GM12878 (cell line): ENCODE results near the gene XPO1. TPM values are rescaled to one million over a fixed set of nuclear protein-coding genes. Genes with fewer than 3 reads are reported as not detected.
A peak's percentile ranks its signal among the peaks of the same experiment; 100 is the strongest.

Experiments used
- CREB1 ChIP-seq: IDR thresholded peaks from 2 replicates; pipeline ENCODE4 v1.6.1; 2012; ENCODE audit warnings: low read depth, mild to moderate bottlenecking, inconsistent platforms
- FOS ChIP-seq: IDR thresholded peaks from 3 replicates; pipeline ENCODE4 v1.6.1; 2011; ENCODE audit warnings: borderline replicate concordance; ENCODE audit not compliant: insufficient read length; ENCODE audit errors: extremely low read depth
- HDGF ChIP-seq: fragments of 450-650 bp; IDR thresholded peaks from 2 replicates; pipeline ENCODE4 v1.6.1; 2016; ENCODE audit warnings: antibody characterized with exemption
- MEF2A ChIP-seq: IDR thresholded peaks from 2 replicates; pipeline ENCODE4 v1.6.1; 2011; ENCODE audit warnings: low read depth, mild to moderate bottlenecking, low read length, moderate library complexity; ENCODE audit not compliant: insufficient read depth
- MEF2B ChIP-seq: fragments of 450-650 bp; IDR thresholded peaks from 2 replicates; pipeline ENCODE4 v1.6.1; 2018; ENCODE audit warnings: mild to moderate bottlenecking, moderate library complexity; ENCODE audit not compliant: partially characterized antibody, poor library complexity, severe bottlenecking
- MTA2 ChIP-seq: fragments of 450-650 bp; IDR thresholded peaks from 2 replicates; pipeline ENCODE4 v1.6.1; 2016; ENCODE audit warnings: low read depth, mild to moderate bottlenecking, moderate library complexity
- NBN ChIP-seq: fragments of 450-650 bp; IDR thresholded peaks from 2 replicates; pipeline ENCODE4 v1.6.1; 2016
- NKRF ChIP-seq: fragments of 450-650 bp; conservative IDR thresholded peaks from 2 replicates; pipeline ENCODE4 v1.6.1; 2017; ENCODE audit warnings: mild to moderate bottlenecking, moderate library complexity
- PML ChIP-seq: IDR thresholded peaks from 2 replicates; pipeline ENCODE4 v1.6.1; 2012; ENCODE audit warnings: low read length, inconsistent platforms
- POLR2AphosphoS2 ChIP-seq: IDR thresholded peaks from 2 replicates; pipeline ENCODE4 v1.6.1; 2011; ENCODE audit warnings: low read depth, mild to moderate bottlenecking, low read length, improper control_type of control experiment, moderate library complexity
- RBBP5 ChIP-seq: fragments of 200-600 bp; sonication (generic); conservative IDR thresholded peaks from 2 replicates; pipeline ENCODE4 v1.6.1; 2016
- SIX5 ChIP-seq: IDR thresholded peaks from 2 replicates; pipeline ENCODE4 v1.6.1; 2011; ENCODE audit warnings: mild to moderate bottlenecking, low read depth, low read length, moderate library complexity; ENCODE audit not compliant: severe bottlenecking
- SKIL ChIP-seq: fragments of 450-650 bp; IDR thresholded peaks from 2 replicates; pipeline ENCODE4 v1.6.1; 2017; ENCODE audit warnings: mild to moderate bottlenecking, low read depth, inconsistent platforms; ENCODE audit not compliant: poor library complexity, severe bottlenecking
- SREBF1 ChIP-seq: IDR thresholded peaks from 2 replicates; pipeline ENCODE4 v1.6.1; 2012; ENCODE audit warnings: mild to moderate bottlenecking, low read length
- SUZ12 ChIP-seq: fragments of 200-600 bp; sonication (generic); IDR thresholded peaks from one replicate; pipeline ENCODE4 v1.6.1; 2018; ENCODE audit warnings: antibody characterized with exemption, mild to moderate bottlenecking; ENCODE audit not compliant: unreplicated experiment
- TCF3 ChIP-seq: IDR thresholded peaks from 2 replicates; pipeline ENCODE4 v1.6.1; 2012; ENCODE audit warnings: low read depth, mild to moderate bottlenecking, low read length, borderline replicate concordance; ENCODE audit not compliant: insufficient read depth
- ZBTB40 ChIP-seq: fragments of 450-650 bp; IDR thresholded peaks from 2 replicates; pipeline ENCODE4 v1.6.1; 2016; ENCODE audit warnings: mild to moderate bottlenecking, moderate library complexity, borderline replicate concordance
- ZNF622 ChIP-seq: fragments of 450-650 bp; IDR thresholded peaks from 2 replicates; pipeline ENCODE4 v1.6.1; 2017; ENCODE audit warnings: mild to moderate bottlenecking, inconsistent platforms
- ZSCAN29 ChIP-seq: fragments of 450-650 bp; IDR thresholded peaks from 2 replicates; pipeline ENCODE4 v1.6.1; 2017; ENCODE audit warnings: mild to moderate bottlenecking, moderate library complexity
- polyA plus RNA-seq, 11 experiments: library from polyadenylated mRNA; depleted of rRNA in 4 of 11; unstranded in 6 of 11; stranded (reverse) in 5 of 11; fragments of >200 nt; fragmentation: Nextera tagmentation in 4 of 11; fragmentation: Illumina TruSeq in 1 of 11; extraction: Ambion mirVana in 4 of 11; extraction: Trizol in 1 of 11; gene quantifications; 1 replicate in 1 of 11; 2 replicates in 10 of 11; pipeline versions ENCODE4 v1.2.1 to v1.2.3, GENCODE V29; 2011 to 2016; ENCODE audit warnings: inconsistent platforms in 2 of 11, missing spikeins in 2 of 11, low read depth in 1 of 11
- total RNA-seq, 4 experiments: library from RNA; depleted of rRNA in 3 of 4; stranded (reverse); fragments of >200 nt in 3 of 4; fragmentation: Illumina TruSeq in 1 of 4; extraction: Trizol in 1 of 4; gene quantifications; 2 replicates each; pipeline versions ENCODE4 v1.2.1 to v1.2.3, GENCODE V29; 2013 to 2021
- TF ChIP-seq, protein P1 (sequence below): fragments of 450-650 bp; IDR thresholded peaks from 2 replicates; pipeline ENCODE4 v1.6.1; 2017; ENCODE audit warnings: low read depth, mild to moderate bottlenecking, moderate library complexity

The XPO1 gene
- total and polyA plus RNA-seq, 10 of the 15 experiments (the other 5 are each of a cell fraction or from before 2014, with no cell fraction given): 57.3 to 216 (median 153) TPM

- TF ChIP-seq, protein P1, sequence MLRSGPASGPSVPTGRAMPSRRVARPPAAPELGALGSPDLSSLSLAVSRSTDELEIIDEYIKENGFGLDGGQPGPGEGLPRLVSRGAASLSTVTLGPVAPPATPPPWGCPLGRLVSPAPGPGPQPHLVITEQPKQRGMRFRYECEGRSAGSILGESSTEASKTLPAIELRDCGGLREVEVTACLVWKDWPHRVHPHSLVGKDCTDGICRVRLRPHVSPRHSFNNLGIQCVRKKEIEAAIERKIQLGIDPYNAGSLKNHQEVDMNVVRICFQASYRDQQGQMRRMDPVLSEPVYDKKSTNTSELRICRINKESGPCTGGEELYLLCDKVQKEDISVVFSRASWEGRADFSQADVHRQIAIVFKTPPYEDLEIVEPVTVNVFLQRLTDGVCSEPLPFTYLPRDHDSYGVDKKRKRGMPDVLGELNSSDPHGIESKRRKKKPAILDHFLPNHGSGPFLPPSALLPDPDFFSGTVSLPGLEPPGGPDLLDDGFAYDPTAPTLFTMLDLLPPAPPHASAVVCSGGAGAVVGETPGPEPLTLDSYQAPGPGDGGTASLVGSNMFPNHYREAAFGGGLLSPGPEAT: peak; percentile 65; the same call in 1 of the 2 replicates
- TF ChIP-seq SUZ12: no peak
- TF ChIP-seq POLR2AphosphoS2: peak; percentile 86
- peak; percentile 81 for TF ChIP-seq ZBTB40
- no peak for TF ChIP-seq ZNF622
- peak; percentile 82; the same call in 1 of the 2 replicates for TF ChIP-seq NKRF
- TF ChIP-seq PML: peak; percentile 64; the same call in 1 of the 2 replicates
- TF ChIP-seq NBN: peak; percentile 74
- TF ChIP-seq MEF2A: no peak
- TF ChIP-seq CREB1: peak; percentile 74
- peak; percentile 96 for TF ChIP-seq HDGF
- TF ChIP-seq ZSCAN29: peak; percentile 83
- TF ChIP-seq MEF2B: no peak
- no peak for TF ChIP-seq FOS
- 0 out of 2 replicates have a peak, but pooled peaks have one; percentile 73 for TF ChIP-seq TCF3
- peak; percentile 22 for TF ChIP-seq SIX5
- TF ChIP-seq RBBP5: 0 out of 2 replicates have a peak, but pooled peaks have one; percentile 59
- no peak for TF ChIP-seq SREBF1
- no peak for TF ChIP-seq MTA2
- TF ChIP-seq SKIL: no peak
Measured at GRCh38 chr2:61470965-61471904, 66.9 kb downstream of the XPO1 start, which contains the start of gene USP34 (continued).
